Activated CD8-positive, alpha-beta T cell treated with anti-CD3 and anti-CD28 coated beads, Interleukin-2, amount 10 ng/mL, durations not matched to agents 7 days and 5 days (primary cell): ENCODE measurements around the gene ARHGEF7. TPM values are rescaled to one million over a fixed set of nuclear protein-coding genes. Genes with fewer than 3 reads are reported as not detected.

Experiments used
- ATAC-seq: fragments of 150-1000 bp; cut with Tn5 transposase; one replicate; pipeline ENCODE4 v1.10.0; 2021; ENCODE audit warnings: moderate library complexity
- CTCF ChIA-PET: fragments of 350-600 bp; sonication (Branson Sonifier 250); formaldehyde crosslinking; loops from one replicate; lab custom pipeline; 2021; ENCODE audit warnings: antibody characterized with exemption; lab: Charles Lee
- POLR2A ChIA-PET: fragments of 350-600 bp; sonication (Branson Sonifier 250); formaldehyde crosslinking; loops from one replicate; lab custom pipeline; 2021; ENCODE audit warnings: antibody characterized with exemption; lab: Charles Lee
- DNase-seq: peaks from one replicate; pipeline ENCODE4 v3.0.0-alpha.2; 2020
- H3K27ac Mint-ChIP-seq: one replicate; pipeline ENCODE4 v1.8.0; 2021; ENCODE audit warnings: mild to moderate bottlenecking, mixed read lengths
- H3K27me3 Mint-ChIP-seq: one replicate; pipeline ENCODE4 v1.8.0; 2021; ENCODE audit warnings: low read depth, mixed read lengths
- H3K36me3 Mint-ChIP-seq: one replicate; pipeline ENCODE4 v1.8.0; 2021; ENCODE audit warnings: low read depth, mixed read lengths
- H3K4me1 Mint-ChIP-seq: one replicate; pipeline ENCODE4 v1.8.0; 2021; ENCODE audit warnings: low read depth, mixed read lengths
- H3K4me3 Mint-ChIP-seq: one replicate; pipeline ENCODE4 v1.8.0; 2021; ENCODE audit warnings: mild to moderate bottlenecking, mixed read lengths
- H3K9me3 Mint-ChIP-seq: one replicate; pipeline ENCODE4 v1.8.0; 2022; ENCODE audit warnings: mixed read lengths; ENCODE audit not compliant: insufficient read depth
- total RNA-seq, 2 experiments: library from RNA; stranded (reverse); gene quantifications; one replicate each; pipeline ENCODE4 v1.2.3, GENCODE V29; 2021

ARHGEF7 gene
- total RNA-seq, 2 experiments from 2014 or later, result 67.1 to 75.1 TPM

GRCh38 chr13:111342721-111343120, 227.6 kb downstream of the ARHGEF7 start:
- Mint-ChIP-seq H3K9me3 (no peaks in the 10 kb centered on the region), H3K27me3 (no peaks in the 10 kb centered on the region), H3K4me3 (no peak overlapping the region), H3K4me1 (peaks cover 4% of the 10 kb centered on the region), H3K36me3 (no peaks in the 10 kb centered on the region), H3K27ac (no peak overlapping the region)
- CTCF ChIA-PET, result no interaction called here
- POLR2A ChIA-PET, result no interaction called here
- peak; percentile 12 for DNase-seq
- ATAC-seq, result no peak

- Mint-ChIP-seq H3K27me3 (no peaks in the 10 kb centered on the region), H3K4me1 (peaks cover 4% of the 10 kb centered on the region), H3K36me3 (no peaks in the 10 kb centered on the region), H3K27ac (no peak overlapping the region), H3K4me3 (no peak overlapping the region), H3K9me3 (no peaks in the 10 kb centered on the region)
- POLR2A ChIA-PET, result no interaction called here
- CTCF ChIA-PET, result no interaction called here
- no peak for ATAC-seq
- DNase-seq, result no peak
Observed at GRCh38 chr13:111343186-111343805, 228.2 kb downstream of the ARHGEF7 start.

- no peak for ATAC-seq
- Mint-ChIP-seq H3K4me3 (no peak overlapping the region), H3K9me3 (no peaks in the 10 kb centered on the region), H3K27ac (no peak overlapping the region), H3K27me3 (no peaks in the 10 kb centered on the region), H3K4me1 (peaks cover 4% of the 10 kb centered on the region), H3K36me3 (no peaks in the 10 kb centered on the region)
- ChIA-PET POLR2A (no interaction called here), CTCF (no interaction called here)
- DNase-seq, result peak; percentile 18
Observed at GRCh38 chr13:111344471-111345191, 229.5 kb downstream of the ARHGEF7 start.

- Mint-ChIP-seq H3K9me3 (no peaks in the 10 kb centered on the region), H3K4me1 (peaks cover 4% of the 10 kb centered on the region), H3K4me3 (no peak overlapping the region), H3K36me3 (no peaks in the 10 kb centered on the region), H3K27ac (no peak overlapping the region), H3K27me3 (no peaks in the 10 kb centered on the region)
- peak; percentile 10 for DNase-seq
- CTCF ChIA-PET, result no interaction called here
- no peak for ATAC-seq
- POLR2A ChIA-PET, result no interaction called here
Observed at GRCh38 chr13:111345682-111346081, 230.6 kb downstream of the ARHGEF7 start.

GRCh38 chr13:111346101-111346680, 231.1 kb downstream of the ARHGEF7 start:
- Mint-ChIP-seq H3K27me3 (no peaks in the 10 kb centered on the region), H3K9me3 (no peaks in the 10 kb centered on the region), H3K36me3 (no peaks in the 10 kb centered on the region), H3K4me1 (peaks cover 4% of the 10 kb centered on the region), H3K27ac (no peak overlapping the region), H3K4me3 (no peak overlapping the region)
- CTCF ChIA-PET, result no interaction called here
- POLR2A ChIA-PET, result no interaction called here
- DNase-seq (peak; percentile 12), ATAC-seq (no peak)

DNA sequence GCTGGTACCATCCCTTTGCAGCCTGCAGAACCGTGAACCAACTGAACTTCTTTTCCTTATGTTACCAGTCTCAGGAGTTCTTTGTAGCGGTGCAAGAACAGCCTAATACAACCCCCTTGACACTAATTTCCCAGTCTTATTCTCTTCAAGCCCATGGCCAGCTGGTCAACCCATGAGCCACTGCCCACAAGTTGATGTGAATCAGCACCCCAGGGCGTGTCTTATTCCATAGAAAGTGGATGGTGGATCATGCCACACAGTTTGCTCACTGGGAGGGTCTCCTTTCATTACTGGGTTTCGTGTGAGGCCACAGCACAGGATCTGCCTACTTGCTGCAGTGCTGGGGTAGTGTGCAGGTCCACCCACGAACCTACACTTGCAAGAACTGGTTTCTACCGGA, 232.3 kb downstream of the ARHGEF7 start:
- ChIA-PET CTCF (no interaction called here), POLR2A (no interaction called here)
- peaks cover 4% of the 10 kb centered on the region for H3K4me1 Mint-ChIP-seq
- no peaks in the 10 kb centered on the region for H3K27me3 Mint-ChIP-seq
- DNase-seq (peak; percentile 16), ATAC-seq (no peak)
- H3K9me3 Mint-ChIP-seq, result peaks cover 3% of the 10 kb centered on the region
- H3K4me3 Mint-ChIP-seq, result no peak overlapping the region
- no peak overlapping the region for H3K27ac Mint-ChIP-seq
- H3K36me3 Mint-ChIP-seq, result no peaks in the 10 kb centered on the region

DNA sequence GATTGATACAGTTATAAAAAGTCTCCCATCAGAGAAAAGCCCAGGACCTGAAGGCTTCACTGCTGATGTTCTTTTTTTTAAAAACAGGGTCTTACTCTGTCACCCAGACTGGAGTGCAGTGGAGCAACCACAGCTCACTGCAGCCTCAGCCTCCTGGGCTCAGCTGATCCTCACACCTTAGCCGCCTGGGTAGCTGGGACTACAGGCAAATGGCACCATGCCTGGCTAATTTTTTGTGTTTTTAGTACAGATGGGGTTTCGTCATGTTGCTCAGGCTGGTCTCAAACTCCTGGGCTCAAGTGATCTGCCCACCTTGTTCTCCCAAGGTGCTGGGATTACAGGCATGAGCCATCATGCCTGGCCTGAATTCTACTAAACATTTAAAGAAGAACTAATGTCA, 238.4 kb downstream of the ARHGEF7 start:
- ATAC-seq, result no peak
- Mint-ChIP-seq H3K27ac (no peak overlapping the region), H3K9me3 (peaks cover 3% of the 10 kb centered on the region), H3K4me1 (peaks cover 3% of the 10 kb centered on the region), H3K36me3 (no peaks in the 10 kb centered on the region), H3K27me3 (peaks cover 14% of the 10 kb centered on the region), H3K4me3 (no peak overlapping the region)
- no peak for DNase-seq
- ChIA-PET CTCF (no interaction called here), POLR2A (no interaction called here)

DNA sequence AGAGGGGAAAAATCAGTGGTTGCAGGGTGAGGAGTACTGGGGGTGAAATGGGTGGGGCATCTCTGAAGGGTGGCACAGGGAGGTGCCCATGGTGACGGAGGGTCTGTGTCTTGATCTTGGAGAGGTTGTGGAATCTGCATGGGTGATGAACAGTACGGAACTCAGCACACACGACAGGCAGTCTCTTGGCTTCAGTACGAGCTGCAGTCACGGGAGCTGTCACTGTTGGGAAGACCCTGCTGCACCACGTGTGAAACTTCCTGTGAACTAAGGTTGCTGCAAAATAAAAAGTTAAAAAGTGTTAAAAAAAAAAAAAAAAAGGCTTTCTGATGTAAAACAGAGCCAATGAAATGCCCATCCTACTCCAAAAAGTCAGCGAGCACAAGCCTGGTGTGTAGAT, 239.7 kb downstream of the ARHGEF7 start:
- Mint-ChIP-seq H3K27me3 (peaks cover 14% of the 10 kb centered on the region), H3K36me3 (no peaks in the 10 kb centered on the region), H3K27ac (no peak overlapping the region), H3K9me3 (peaks cover 3% of the 10 kb centered on the region), H3K4me3 (no peak overlapping the region), H3K4me1 (peaks cover 3% of the 10 kb centered on the region)
- ATAC-seq (no peak), DNase-seq (no peak)
- ChIA-PET POLR2A (no interaction called here), CTCF (no interaction called here)

Other genes starting within 250 kb of the ARHGEF7 start
- 10 to 100 TPM; 83.9 to 86.3 TPM for gene ANKRD10, start 200.2 kb upstream of the ARHGEF7 start, total RNA-seq
- not detected for gene TEX29, start 205.3 kb downstream of the ARHGEF7 start, total RNA-seq